DMS153 (cell line): ENCODE measurements around the gene SEMA6C.
"Not testable (repeated sequence)": the region's sequence is repeated elsewhere in the genome, so short reads cannot be mapped to it uniquely, and the experiment has no call there.

Experiments used
- DNase-seq: peaks from one replicate; lab custom pipeline; 2025; lab: John Stamatoyannopoulos, UW

The SEMA6C gene

DNA sequence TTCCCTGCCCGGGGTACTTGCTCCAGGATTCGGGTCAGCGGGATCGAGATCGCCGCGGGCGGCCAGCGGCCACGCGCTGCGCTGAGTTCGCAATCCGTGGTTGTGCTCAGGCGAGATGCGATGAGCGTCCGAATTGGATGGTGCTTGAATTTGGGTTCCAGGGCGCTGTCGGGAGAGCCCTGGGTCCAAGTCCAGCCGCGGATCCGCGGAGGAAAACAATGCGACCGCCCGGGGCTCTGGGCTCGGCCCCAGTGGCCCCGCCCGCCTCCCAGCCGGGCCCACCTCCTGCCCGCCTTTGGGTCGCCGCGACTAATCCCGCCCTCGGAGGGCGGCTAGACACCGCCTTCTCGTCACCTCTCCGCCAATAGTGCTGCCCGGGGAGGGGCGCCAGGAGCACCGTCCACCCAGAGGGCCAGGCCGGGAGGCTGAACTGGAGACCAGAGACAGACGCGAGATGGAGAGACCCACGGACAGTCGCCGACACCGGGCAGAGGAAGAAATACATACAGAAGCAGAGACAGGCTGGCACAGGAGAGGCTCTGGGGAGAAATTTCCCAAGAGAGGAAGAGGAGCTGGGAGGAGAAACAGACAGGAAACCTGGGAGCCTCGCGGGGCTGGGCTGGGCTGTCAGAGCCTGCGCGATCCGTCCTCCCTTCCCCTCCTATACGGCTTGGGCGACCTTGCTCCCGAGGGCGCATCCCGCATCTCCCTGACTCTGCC, at the start of gene SEMA6C:
Gene SEMA6C, minus strand, starts transcription at position 220 of the 720 bp plus-strand sequence. CDS start 4,010 bp downstream, outside the sequence.
- peak; percentile 89 for DNase-seq

DNA sequence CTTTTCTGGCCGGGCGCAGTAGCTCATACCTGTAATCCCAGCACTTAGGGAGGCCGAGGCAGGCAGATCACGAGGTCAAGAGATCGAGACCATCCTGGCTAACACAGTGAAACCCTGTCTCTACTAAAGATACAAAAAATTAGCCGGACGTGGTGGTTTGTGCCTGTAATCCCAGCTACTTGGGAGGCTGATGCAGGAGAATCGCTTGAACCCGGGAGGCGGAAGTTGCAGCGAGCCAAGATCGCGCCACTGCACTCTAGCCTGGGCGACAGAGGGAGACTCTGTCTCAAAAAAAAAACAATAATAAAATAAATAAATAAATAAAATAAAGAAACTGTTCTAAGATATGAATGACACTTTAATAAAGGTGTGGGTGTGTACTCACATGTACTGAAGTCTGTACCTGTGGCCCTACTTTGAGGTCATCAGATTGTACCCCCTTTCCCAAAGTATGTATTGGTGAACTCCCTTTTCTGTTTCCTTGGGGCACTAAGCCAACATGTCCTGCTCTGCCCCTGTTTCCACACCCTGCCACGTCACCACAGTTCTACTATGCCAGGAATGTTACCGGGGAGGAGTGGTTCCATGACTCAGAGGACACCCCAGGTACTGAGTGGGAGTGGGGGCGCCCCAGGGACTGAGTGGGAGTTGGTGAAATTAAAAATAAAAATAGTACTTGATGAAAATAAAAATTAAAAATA, 48.6 kb upstream of the SEMA6C start:
- not testable (repeated sequence) for DNase-seq

GRCh38 chr1:151193856-151194255, 47.4 kb upstream of the SEMA6C start:
- no peak for DNase-seq

DNA sequence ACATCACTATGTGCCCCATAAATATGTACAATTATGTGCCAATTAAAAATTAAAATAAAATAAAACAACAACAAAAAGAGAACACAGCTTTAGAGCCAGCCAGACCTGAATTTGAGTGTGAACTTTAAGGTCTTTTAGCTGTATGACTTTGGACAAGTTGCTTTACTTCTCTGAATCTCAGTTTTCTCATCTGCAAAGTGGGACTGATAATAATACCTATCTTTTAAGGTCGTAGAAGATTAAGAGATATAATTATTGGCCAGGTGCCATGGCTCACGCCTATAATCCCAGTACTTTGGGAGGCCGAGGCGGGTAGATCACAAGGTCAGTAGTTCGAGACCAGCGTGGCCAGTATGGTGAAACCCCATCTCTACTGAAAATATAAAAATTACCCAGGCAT, 46.9 kb upstream of the SEMA6C start:
- no peak for DNase-seq

GRCh38 chr1:151192047-151192446, 45.6 kb upstream of the SEMA6C start:
- DNase-seq = no peak

- peak; percentile 93 for DNase-seq
Measured at GRCh38 chr1:151189637-151190445, 43.4 kb upstream of the SEMA6C start, which contains the start of gene VPS72. Gene VPS72, minus strand, starts transcription at chr1:151190197. Its CDS starts 76 bp downstream, at chr1:151190121.

GRCh38 chr1:151188667-151189066, 42.2 kb upstream of the SEMA6C start:
- not testable (repeated sequence) for DNase-seq

DNA sequence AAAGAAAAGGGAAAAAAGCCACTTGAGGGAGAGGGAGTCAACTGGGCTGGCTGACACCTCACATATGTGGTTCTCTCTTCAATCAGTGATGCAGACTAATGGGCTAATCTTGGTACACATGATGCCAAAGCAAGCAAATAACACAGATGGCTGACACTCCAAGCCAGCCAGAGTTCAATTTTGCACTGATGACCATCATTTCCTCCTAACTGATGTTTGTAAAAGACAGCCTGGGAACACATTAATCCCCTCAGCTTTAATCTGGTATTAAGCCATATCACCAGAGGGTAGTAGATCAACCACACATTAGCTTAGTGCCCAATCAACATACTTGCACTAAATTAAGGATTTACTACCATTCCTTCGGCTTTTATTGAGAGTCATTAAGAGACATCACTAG, 40.8 kb upstream of the SEMA6C start:
- DNase-seq = no peak

DNA sequence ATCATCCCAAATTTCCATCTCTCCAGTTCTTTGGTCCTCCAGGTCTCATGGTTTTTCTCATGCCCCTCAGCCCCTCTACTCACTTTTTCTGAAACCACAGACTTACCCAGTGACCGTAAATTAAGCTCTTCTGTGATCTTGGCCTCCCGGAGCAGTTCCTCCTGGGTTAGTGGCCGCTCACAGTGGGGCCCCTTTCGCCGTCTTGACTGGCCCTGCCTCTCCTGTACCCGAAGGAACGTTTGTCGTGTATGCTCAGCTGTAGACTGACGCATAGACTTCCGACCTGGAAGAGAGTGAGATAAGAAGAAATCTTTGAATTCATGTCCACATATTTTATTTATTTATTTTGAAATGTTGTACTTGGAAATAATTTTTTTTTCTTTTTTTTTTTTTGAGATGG, 37.8 kb upstream of the SEMA6C start:
- DNase-seq = no peak

- DNase-seq = no peak
Measured at GRCh38 chr1:151176514-151177045, 30.1 kb upstream of the SEMA6C start.

- no peak for DNase-seq
Measured at GRCh38 chr1:151175863-151176262, 29.4 kb upstream of the SEMA6C start, which contains the start of gene TMOD4. Gene TMOD4, minus strand, starts transcription at chr1:151175981. Its CDS starts 1,106 bp downstream, at chr1:151174875.

GRCh38 chr1:151175041-151175741, 28.8 kb upstream of the SEMA6C start:
- no peak for DNase-seq

DNA sequence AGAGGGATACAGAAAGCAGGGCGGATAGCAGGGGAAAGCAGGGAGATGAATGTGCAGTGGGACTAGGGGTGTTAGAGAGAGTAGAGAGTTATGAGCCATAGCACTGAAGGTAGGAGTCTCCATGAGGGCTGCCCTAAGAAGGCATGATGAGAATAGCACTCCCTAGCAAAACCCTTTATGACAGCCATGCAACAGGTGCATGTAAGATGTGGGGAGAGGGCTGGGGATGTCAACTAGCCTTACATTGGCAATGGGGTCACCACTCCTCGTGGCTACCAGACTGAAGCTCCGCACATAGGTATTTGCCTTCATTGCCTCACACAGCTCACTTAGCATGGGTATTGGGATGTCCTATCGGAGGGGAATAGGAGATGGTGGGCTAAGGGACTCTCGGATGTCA, 24.8 kb upstream of the SEMA6C start:
- DNase-seq = no peak

GRCh38 chr1:151167116-151167515, 20.7 kb upstream of the SEMA6C start:
- no peak for DNase-seq

DNA sequence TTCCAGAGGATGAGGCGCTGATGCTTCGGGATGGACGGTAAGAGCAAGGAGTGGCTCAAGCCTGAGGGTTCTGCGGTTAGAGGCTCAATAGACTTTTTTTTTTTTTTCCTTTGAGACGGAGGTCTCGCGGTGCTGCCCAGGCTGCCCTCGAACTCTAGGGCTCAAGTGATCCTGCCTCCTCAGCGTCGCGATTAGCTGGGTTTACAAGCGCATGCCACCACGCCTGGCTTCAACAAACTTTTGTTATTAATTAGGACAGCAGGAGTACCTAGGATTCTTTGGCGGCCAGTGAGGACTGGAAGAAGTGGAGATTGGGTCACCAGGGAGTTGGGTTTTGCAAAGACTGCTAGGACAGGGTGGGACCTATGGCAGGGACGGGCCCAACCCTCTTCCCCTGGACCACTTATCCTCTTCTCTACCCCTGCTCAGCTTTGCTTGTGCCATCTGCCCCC, 20.1 kb upstream of the SEMA6C start:
- no peak for DNase-seq

- DNase-seq = peak; percentile 99
Measured at GRCh38 chr1:151165738-151166504, 19.5 kb upstream of the SEMA6C start, which contains the start of the genes LYSMD1 and SCNM1. Gene LYSMD1, minus strand, starts transcription at chr1:151165902. Its CDS starts 644 bp downstream, at chr1:151165258. Gene SCNM1, plus strand, starts transcription at chr1:151166144. Its CDS starts 9 bp downstream, at chr1:151166153.

DNA sequence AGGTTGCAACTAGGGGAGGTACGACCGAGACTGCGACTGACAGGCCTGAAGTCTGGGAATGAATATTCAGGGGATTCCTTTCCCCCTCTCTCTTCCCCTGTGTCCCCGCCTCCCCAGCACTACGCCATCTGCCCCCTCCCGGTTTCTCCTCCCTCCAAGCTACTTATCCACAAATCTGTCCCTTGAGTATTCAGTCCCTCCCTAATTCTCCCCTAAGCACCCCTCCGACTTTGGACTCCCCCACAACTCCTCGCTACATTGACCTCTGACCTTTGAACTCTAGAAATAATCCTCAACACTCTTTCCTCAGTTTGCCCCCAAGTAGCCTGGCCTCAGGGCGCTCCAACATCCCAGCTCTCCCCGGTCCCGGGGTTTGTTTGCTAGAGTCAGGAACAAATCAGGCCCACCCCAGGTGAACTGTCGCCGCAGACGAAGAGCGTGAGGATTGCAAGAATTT, 18.9 kb upstream of the SEMA6C start:
- no peak for DNase-seq

DNA sequence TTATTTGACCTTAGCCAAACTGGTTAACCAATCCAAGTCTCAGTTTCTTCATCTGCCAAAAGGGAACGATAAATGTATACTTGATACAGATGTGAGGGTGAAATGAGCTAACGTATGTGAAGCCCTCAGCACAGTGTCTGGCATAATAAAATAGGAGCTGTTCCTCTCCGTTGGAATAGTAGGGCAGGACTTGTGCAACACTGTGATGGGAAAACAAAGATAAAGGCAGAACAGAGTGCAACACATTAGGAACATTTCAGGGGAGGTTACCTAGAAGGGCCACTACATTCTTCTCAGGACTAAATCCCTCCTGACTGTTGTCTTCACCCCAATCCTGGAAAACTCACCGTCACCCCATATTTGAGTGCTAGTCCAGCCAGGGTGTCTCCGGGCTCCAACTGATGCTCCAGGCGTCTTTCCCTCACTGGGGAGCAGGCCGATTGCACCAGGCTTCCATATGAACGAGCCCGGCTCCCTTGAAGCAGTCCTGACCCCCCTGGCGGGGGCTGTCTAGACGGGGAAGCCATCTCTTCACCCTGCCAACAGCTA, 18.4 kb upstream of the SEMA6C start:
- DNase-seq = no peak

DNA sequence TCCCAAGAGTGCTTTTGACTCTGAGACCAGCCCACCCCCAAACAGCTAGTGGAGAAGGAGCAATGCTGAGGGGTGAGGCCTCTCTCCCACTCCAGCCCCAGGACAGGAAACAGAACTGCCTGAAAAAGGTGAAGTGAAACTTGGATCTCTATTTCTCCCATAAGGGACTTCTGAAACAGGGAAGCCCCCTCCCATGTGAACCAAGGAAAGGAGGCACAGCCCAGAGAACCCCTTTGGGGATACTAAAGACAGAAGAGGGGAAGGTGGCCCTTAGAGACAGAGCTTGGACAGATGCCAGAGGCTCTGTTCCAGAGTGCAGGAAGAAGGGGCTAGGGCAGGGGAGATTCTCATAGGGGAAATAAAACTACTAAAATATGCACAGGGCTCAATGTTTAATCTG, 12.9 kb upstream of the SEMA6C start:
- no peak for DNase-seq

DNA sequence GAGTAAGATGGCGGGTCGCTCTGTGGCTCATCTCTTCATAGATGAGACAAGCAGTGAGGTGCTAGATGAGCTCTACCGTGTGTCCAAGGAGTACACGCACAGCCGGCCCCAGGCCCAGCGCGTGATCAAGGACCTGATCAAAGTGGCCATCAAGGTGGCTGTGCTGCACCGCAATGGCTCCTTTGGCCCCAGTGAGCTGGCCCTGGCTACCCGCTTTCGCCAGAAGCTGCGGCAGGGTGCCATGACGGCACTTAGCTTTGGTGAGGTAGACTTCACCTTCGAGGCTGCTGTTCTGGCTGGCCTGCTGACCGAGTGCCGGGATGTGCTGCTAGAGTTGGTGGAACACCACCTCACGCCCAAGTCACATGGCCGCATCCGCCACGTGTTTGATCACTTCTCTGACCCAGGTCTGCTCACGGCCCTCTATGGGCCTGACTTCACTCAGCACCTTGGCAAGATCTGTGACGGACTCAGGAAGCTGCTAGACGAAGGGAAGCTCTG, 12.4 kb upstream of the SEMA6C start:
- no peak for DNase-seq
